HL-60/S4 treated with retinoic acid at 250 ng/mL for 4 days and 3 days (cell line): Measurements from ENCODE around the gene PPFIA4.

ENCODE experiments used
- in situ Hi-C: fragments of 300-500 bp; cut with MboI; formaldehyde crosslinking; loops from 2 replicates; pipeline ENCODE4 v1.7.0; 2022; ENCODE audit warnings: low sequenced_read_pairs

PPFIA4 gene

GRCh38 chr1:203093754-203094410, 67.6 kb downstream of the PPFIA4 start:
- in situ Hi-C loops, result no loop called here

- in situ Hi-C loops, result no loop called here
Measured at GRCh38 chr1:203095061-203095690, 68.9 kb downstream of the PPFIA4 start.

GRCh38 chr1:203096566-203096965, 70.3 kb downstream of the PPFIA4 start:
- in situ Hi-C loops, result no loop called here

GRCh38 chr1:203097001-203097400, 70.7 kb downstream of the PPFIA4 start:
- in situ Hi-C loops, result no loop called here

- in situ Hi-C loops, result no loop called here
Measured at GRCh38 chr1:203098445-203098844, 72.2 kb downstream of the PPFIA4 start.

GRCh38 chr1:203098914-203099520, 72.7 kb downstream of the PPFIA4 start:
- in situ Hi-C loops, result no loop called here

- in situ Hi-C loops, result no loop called here
Measured at GRCh38 chr1:203099805-203100515, 73.7 kb downstream of the PPFIA4 start.

- in situ Hi-C loops, result no loop called here
Measured at GRCh38 chr1:203100516-203100869, 74.2 kb downstream of the PPFIA4 start.

GRCh38 chr1:203101813-203102634, 75.7 kb downstream of the PPFIA4 start:
- in situ Hi-C loops, result no loop called here

- in situ Hi-C loops, result no loop called here
Measured at GRCh38 chr1:203103216-203103615, 76.9 kb downstream of the PPFIA4 start.

- in situ Hi-C loops, result no loop called here
Measured at GRCh38 chr1:203103829-203104495, 77.7 kb downstream of the PPFIA4 start.

- in situ Hi-C loops, result no loop called here
Measured at GRCh38 chr1:203104789-203105390, 78.6 kb downstream of the PPFIA4 start.

- in situ Hi-C loops, result no loop called here
Measured at GRCh38 chr1:203112475-203112874, 86.2 kb downstream of the PPFIA4 start.

- in situ Hi-C loops, result no loop called here
Measured at GRCh38 chr1:203113308-203113707, 87.0 kb downstream of the PPFIA4 start.

- in situ Hi-C loops, result no loop called here
Measured at GRCh38 chr1:203114202-203114601, 87.9 kb downstream of the PPFIA4 start.

- in situ Hi-C loops, result no loop called here
Measured at GRCh38 chr1:203116091-203116820, 90.0 kb downstream of the PPFIA4 start.

GRCh38 chr1:203117611-203118575, 91.6 kb downstream of the PPFIA4 start:
- in situ Hi-C loops, result no loop called here
